GM10248 (cell line): Measurements from ENCODE around the gene ALKBH2.

Experiments used
- CTCF ChIA-PET: fragments of 300-600 bp; sonication (Branson Sonifier 250); formaldehyde crosslinking; extraction: SDS; loops from one replicate; lab custom pipeline; 2021; ENCODE audit warnings: antibody characterized with exemption; lab: Yijun Ruan, JAX
- POLR2A ChIA-PET: fragments of 350-650 bp; sonication (Branson Sonifier 250); formaldehyde crosslinking; extraction: SDS; loops from one replicate; lab custom pipeline; 2020; ENCODE audit warnings: antibody characterized with exemption; lab: Yijun Ruan, JAX
- DNase-seq: peaks from one replicate; pipeline ENCODE4 v3.0.0; 2012; ENCODE audit errors: extremely low spot score
- TF ChIP-seq, protein P1 (sequence below): IDR thresholded peaks from 2 replicates; pipeline ENCODE4 v1.5.1; 2012; ENCODE audit warnings: mild to moderate bottlenecking, low read depth; ENCODE audit errors: extremely low read depth, missing control alignments, control extremely low read depth

Gene ALKBH2

DNA sequence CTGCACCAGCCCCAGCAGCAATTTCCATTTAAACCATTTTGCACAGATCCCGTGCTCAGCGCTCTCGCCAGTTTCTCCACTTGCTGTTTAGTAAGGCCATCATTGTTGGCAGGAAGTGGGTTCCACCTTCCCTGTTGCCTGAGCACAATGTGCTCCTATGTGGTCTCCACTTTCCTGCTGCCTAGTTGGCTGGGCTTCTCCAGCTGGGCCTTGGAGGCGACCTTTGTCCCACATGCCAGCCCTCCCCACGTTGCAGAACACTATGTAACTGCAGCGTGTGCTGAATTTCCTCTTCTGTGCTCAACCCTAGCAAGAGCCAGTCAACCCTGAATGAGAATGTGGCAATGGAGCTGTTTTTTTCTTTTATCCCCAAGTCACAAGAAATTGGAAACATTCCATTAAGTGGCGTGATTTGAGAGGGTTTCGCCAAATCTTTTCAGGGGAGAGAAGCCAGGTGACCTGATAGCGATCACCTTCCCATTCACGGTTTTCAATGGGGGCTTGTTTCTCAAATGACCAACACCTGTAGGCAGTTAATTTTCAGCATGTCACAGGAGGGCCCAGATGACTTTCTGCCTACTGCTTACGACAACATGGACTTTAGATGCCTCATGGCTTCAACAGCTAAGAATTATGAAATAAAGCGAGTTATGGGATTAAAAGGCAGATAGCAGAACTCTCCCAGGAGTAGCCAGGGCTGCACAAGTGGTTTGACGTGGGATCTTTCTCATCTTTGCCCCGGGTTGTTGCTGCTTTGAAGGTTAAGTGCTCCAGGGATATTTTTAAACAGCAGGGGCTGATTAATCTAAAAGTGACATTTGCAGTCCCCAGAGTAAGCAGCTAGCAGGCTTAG, 22.7 kb upstream of the ALKBH2 start, which contains the start of gene ACACB:
ACACB (plus strand) TSS at position 830 of the 853 bp plus-strand sequence. CDS start 22,819 bp downstream, outside the sequence.
- ChIA-PET POLR2A (no interaction called here), CTCF (interaction anchor here (1.2 kb wide), 1 partner anchor 278 kb away, joined by 4 read pairs; no protein-coding TSS in a partner anchor)
- no peak for DNase-seq
- TF ChIP-seq, protein P1, sequence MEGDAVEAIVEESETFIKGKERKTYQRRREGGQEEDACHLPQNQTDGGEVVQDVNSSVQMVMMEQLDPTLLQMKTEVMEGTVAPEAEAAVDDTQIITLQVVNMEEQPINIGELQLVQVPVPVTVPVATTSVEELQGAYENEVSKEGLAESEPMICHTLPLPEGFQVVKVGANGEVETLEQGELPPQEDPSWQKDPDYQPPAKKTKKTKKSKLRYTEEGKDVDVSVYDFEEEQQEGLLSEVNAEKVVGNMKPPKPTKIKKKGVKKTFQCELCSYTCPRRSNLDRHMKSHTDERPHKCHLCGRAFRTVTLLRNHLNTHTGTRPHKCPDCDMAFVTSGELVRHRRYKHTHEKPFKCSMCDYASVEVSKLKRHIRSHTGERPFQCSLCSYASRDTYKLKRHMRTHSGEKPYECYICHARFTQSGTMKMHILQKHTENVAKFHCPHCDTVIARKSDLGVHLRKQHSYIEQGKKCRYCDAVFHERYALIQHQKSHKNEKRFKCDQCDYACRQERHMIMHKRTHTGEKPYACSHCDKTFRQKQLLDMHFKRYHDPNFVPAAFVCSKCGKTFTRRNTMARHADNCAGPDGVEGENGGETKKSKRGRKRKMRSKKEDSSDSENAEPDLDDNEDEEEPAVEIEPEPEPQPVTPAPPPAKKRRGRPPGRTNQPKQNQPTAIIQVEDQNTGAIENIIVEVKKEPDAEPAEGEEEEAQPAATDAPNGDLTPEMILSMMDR = no peak

DNA sequence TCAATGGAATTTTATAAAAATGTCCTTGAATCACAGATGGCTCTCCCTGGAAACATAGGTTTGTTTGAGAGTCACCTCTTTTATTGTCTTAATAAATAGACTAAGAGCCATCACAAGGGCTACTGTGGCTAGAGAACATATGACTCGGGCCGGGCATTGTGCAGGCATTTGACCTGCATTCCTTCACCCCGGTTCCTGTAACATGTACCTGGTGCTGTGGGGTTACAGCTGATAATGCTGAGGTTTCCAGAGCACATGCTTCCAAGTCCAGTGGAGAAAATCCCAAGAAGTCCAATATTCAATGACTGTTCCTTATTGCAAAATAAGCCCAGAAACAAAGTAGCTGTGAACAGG, 22.1 kb upstream of the ALKBH2 start:
- POLR2A ChIA-PET = no interaction called here
- CTCF ChIA-PET = interaction anchor here (1.2 to 1.4 kb wide), 2 partner anchors 14 to 279 kb away, joined by 3 to 4 read pairs; no protein-coding TSS in a partner anchor
- TF ChIP-seq, protein P1 = no peak
- DNase-seq = no peak

DNA sequence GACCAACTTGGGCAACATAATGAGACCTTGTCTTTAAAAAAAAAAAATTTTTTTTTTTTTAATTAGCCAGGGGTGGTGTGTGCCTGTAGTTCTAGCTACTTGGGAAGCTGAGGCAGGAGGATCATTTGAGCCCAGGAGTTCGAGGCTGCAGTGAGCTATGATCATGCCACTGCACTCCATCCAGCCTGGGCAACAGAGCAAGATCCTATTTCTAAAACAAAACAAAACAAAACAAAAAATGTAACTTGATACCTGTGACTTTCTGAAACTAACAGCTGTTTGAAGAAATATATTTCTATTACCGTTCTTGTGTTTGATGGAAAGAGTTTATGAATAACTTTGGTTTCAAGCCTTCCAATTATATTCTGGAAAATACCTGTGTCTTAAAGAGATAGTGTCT, 21.4 kb upstream of the ALKBH2 start:
- POLR2A ChIA-PET = no interaction called here
- no peak for DNase-seq
- CTCF ChIA-PET = interaction anchor here (1.2 to 3.3 kb wide), 3 partner anchors 14 to 280 kb away, joined by 3 to 14 read pairs (median 4); no protein-coding TSS in a partner anchor
- TF ChIP-seq, protein P1 = no peak

DNA sequence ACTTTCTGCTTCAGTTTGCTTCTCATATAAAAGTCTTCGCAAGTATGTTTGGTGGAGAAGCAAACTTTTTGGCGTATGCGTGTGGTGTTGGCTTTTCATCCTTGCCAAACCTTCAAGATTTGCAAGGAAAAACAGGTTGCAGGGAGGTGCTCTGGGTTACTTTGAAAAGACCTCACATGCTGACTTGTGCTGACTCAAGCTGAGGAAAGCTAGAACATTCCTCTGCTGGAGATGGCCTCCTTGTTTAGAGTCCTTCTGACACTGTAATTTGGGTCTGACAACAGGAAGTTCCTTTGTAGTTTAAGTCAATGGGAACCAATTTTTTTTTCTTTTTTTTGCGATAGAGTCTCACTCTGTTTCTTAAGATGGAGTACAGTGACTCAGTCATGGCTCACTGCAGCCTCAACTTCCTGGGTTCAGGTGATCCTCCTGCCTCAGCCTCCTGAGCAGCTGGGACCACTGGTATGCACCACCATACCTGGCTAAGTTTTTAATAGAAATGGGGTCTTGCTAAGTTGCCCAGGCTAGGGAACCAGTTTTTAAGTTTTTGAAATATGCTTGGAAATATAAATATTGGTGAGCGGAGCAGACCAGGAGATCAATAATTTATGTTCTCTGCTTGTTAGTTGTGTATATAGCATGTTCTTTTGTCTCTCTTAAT, 20.5 kb upstream of the ALKBH2 start:
- TF ChIP-seq, protein P1 = no peak
- DNase-seq = no peak
- ChIA-PET POLR2A (no interaction called here), CTCF (interaction anchor here (2.3 to 3.3 kb wide), 3 partner anchors 22 to 272 kb away, joined by 8 to 17 read pairs (median 14); partner anchors contain the start of gene ALKBH2)

DNA sequence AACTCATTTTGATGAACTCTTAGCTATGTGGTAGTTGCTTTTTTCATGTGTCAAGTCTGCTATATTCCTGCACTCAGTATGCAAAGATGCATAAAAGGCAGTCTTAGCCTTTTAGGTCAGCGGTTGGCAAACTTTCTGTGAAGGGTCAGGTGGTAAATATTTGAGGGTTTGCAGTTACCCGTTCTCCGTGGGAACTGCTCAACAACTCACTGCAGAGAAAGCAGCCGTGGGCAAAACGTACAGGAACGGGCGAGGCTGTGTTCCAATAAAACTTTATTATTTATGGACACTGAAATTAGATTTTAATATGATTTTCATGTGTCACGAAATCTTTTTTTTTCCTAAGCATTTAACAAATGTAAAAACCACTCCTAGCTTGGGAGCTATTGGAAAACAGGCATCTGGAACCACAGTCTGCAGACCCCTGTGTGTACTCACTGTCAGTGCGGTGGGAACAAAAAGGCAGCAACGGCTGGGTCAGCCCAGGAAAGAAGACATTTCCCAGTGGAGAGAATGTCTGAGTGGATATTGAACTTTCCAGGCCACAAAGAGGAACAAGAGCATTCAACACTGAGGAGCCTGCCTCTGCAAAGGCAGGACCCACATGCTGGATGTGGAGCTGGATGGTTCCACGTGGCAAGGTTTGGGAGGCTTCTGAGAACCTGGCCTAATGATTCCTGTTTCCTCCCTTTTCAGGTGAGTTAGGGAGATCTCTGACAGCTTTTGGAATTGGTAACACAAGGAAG, 19.6 kb upstream of the ALKBH2 start:
- TF ChIP-seq, protein P1 = no peak
- no peak for DNase-seq
- ChIA-PET CTCF (interaction anchor here (0.9 to 3.5 kb wide), 20 partner anchors 8 to 604 kb away, joined by 3 to 25 read pairs (median 5); partner anchors contain the start of gene ALKBH2), POLR2A (interaction anchor here (0.6 to 0.7 kb wide), 3 partner anchors 63 to 1012 kb away, joined by 3 read pairs; no protein-coding TSS in a partner anchor)
